Measurements from ENCODE around the gene CDC5L.

CDC5L gene

GRCh38 chr6:44373787-44374186, 13.7 kb upstream of the CDC5L start:
- DNase-seq (ENCODE audit: low spot score): no peak

GRCh38 chr6:44375071-44375470, 12.4 kb upstream of the CDC5L start:
- DNase-seq (ENCODE audit: low spot score): no peak

DNA sequence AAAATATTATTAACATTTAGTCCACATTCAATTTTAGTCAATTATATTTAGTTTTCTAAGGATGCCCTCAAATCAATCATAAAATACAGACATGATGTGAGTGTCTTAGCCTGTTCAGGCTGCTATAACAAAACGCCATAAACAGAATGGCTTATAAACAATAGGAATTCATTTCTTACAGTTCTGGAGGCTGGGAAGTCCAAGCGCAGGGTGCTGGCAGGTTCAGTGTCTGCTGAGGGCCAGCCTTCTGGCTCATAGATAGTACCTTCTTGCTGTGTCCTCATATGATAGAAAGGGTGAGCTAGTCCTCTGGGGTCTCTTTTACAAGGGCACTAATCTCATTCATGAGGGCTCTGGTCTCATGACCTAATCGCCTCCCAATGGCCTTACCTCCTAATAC, 10.0 kb upstream of the CDC5L start:
- no peak for DNase-seq (ENCODE audit: low spot score)

- DNase-seq (ENCODE audit: low spot score): no peak
Observed at GRCh38 chr6:44377971-44378370, 9.5 kb upstream of the CDC5L start.

DNA sequence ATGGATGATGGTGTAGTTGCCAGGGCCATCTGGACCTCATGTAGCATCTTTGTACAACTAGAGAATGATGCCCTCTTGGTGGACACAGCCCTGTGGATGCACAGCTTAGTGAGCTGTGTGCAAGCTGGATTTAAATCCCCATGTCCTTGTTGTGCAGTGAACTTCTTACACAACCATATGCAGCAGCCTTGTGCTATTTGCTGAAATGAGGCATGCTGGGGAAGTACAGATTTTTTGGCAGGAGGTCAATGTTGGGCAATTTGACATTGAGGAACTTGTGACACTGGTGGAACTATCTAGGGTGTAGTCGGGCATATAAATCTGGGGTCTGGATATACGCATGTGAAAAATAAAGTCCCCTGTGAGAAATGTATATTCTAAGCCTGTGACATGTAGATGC, 5.8 kb upstream of the CDC5L start:
- DNase-seq (ENCODE audit: low spot score): no peak

DNA sequence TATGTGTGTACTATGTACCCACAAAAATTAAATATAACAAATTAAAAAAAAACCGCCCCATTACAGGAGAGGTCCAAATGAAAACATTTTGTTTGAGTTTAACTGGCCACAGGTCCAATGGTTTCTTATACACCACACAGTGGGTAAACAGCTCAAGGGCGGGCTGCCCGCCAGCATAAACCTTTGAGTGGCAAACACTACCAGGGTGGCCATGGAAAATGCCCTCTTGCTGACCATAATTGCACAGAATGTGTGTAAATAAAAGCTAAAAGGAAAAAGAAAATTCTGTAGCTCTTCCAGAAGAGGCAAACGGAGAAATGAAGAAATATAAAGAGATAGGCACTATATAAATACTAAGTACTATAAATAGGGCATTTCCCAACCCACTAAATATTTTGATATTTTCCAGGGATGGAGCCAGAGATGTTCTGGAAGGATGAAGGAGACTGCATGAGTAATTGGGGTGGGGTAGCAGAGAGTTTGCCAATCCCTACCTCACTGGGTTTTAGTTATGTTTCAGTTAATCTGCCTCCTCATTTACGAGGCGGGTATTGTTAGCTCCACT, 1.1 kb upstream of the CDC5L start:
- no peak for DNase-seq (ENCODE audit: low spot score)

GRCh38 chr6:44386929-44387345, 569 bp upstream of the CDC5L start:
- DNase-seq (ENCODE audit: low spot score): no peak

- no peak for DNase-seq (ENCODE audit: low spot score)
Observed at GRCh38 chr6:44388135-44388487, 605 bp downstream of the CDC5L start.

DNA sequence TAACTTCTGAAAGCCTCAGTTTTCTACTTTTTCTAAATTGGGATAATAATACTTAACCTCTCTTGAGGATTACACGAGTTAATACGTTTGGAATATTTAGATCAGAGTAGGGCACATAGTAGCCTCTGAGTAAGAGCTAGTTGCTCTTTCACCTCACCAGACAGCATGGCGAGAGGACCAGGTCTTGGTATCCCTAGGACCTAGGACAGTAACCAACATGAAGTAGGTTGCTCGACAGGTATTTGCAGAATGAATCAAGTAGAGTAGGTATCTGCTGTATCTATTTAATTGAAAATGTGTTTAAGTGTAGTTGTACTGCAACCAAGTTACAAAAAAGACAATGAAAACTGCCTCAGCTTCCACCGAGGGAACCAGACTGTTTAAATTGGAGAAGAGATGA, 1.4 kb downstream of the CDC5L start:
- DNase-seq (ENCODE audit: low spot score): no peak

DNA sequence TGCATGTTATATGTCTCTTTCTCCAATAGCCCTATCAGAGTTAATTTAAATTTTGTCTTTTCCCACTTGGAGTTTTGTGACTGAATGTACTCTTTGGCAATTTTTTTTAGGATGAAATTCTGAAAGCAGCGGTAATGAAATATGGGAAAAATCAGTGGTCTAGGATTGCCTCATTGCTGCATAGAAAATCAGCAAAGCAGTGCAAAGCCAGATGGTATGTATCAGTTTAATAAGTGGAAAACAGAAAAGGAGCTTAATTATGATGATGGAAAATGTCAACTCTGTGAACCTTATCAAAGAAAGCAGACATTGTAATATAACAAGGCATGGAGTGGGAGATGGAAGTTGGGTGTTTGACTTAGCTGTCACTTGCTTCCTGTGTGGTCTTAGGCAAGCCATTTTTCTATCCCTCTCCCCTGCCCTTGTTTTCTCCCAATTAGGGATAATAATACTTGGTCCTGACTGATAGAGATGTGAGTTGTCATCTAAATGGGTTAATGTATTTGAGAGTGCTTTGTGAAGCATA, 2.7 kb downstream of the CDC5L start:
- no peak for DNase-seq (ENCODE audit: low spot score)

DNA sequence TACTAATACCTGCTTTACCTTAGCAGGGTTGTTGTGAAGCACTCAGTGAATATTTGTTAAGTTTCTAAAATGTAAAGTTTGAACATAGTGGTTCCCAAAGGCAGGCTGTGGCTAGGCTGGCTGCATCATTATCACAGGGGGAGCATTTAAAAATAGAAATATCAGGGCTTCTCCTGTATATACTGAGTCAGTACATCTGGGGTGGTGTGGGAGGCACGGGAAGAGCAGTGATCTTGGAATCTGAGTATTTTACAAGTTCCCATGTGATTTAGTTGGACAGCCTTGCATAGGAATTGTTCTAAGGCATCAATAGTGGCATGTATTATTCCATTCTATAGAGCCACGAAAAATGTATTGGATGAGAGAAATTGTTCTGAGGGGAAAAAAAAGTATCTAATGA, 8.0 kb downstream of the CDC5L start:
- DNase-seq (ENCODE audit: low spot score): no peak

GRCh38 chr6:44396968-44397367, 9.5 kb downstream of the CDC5L start:
- DNase-seq (ENCODE audit: low spot score): no peak

DNA sequence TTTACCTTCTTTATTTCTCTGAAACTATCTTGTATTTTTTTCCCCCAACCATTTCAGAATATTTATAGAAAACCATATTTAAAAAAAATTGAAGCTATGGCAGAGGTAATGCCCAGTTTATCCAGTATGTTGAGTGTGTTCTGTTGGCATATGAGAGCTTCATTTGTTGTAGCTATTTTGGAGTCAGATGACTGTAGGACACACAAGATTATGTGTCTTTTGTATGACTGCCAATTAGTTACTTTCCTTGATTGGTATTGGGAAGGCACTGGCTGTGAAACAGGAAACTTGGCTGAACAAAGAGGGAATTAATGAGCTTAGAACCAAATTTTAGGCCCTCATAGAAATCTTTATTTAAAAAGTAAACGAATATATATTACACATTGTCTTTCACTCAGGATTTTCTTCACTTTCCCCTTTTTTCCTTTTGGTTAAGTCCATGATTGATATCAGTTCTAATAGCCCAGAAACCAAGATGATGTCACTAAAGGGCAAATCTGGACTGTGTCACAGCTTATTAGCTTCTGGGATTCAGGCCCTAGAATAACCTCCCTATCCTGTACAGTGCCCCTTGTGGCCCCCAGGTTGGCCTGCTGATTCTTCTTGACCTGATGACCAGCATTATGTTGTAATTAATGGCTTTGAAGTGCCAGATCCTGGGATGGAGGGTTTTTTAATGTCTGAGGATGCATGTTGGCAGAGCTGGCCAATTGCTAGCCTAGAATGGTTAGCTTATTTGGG, 10.1 kb downstream of the CDC5L start:
- DNase-seq (ENCODE audit: low spot score): no peak

GRCh38 chr6:44399991-44400390, 12.5 kb downstream of the CDC5L start:
- peak; percentile 15 for DNase-seq (ENCODE audit: low spot score)

DNA sequence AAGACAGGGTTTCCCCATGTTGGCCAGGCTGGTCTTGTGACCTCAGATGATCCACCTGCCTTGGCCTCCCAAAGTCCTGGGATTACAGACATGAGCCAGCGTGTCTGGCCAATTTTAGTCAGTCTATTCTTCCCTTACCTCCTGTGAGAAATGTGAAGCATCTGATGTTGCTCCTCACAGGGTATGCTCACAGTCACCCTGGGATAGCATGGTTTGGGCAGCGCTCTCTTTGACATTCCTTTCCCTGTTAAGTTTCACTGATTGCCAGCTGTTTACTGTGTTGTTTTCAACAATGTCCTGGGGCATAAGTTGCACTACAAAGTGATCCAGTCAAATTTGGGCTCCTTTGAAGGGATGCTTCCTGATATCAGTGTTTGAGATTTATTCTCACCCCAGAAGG, 13.1 kb downstream of the CDC5L start:
- DNase-seq (ENCODE audit: low spot score): no peak

GRCh38 chr6:44401138-44401537, 13.6 kb downstream of the CDC5L start:
- no peak for DNase-seq (ENCODE audit: low spot score)

DNA sequence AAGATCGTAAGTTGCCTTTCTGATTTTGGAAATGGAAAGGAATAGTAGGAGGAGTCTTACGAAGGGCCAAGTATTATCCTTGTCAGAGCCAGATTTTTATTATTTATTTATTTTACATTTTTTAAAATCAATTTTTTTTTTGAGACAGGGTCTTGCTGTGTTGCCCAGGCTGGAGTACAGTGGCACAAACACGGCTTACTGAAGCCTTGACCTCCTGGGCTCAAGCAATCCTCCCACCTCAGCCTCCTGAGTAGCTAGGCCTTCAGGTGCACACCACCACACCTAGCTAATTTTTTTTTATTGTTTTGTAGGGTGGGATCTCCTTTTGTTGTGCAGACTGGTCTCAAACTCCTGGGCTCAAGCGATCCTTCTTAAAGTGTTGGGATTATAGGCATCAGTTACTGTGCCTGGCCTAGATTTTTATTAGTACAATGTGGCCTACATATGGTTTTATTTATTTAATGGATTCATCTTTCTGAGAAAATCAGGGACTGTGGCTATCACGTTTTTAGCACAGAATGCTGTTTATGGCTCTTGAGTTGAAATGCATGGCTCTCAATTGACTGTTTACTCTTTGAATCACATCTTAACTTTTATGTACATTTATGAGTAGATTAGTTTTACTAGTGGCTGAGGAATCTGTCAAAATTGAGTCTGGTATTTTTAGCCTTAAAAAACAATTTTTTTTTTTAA, 16.7 kb downstream of the CDC5L start:
- no peak for DNase-seq (ENCODE audit: low spot score)

- no peak for DNase-seq (ENCODE audit: low spot score)
Observed at GRCh38 chr6:44404715-44405099, 17.2 kb downstream of the CDC5L start.

GRCh38 chr6:44407951-44408670, 20.6 kb downstream of the CDC5L start:
- DNase-seq (ENCODE audit: low spot score): no peak

DNA sequence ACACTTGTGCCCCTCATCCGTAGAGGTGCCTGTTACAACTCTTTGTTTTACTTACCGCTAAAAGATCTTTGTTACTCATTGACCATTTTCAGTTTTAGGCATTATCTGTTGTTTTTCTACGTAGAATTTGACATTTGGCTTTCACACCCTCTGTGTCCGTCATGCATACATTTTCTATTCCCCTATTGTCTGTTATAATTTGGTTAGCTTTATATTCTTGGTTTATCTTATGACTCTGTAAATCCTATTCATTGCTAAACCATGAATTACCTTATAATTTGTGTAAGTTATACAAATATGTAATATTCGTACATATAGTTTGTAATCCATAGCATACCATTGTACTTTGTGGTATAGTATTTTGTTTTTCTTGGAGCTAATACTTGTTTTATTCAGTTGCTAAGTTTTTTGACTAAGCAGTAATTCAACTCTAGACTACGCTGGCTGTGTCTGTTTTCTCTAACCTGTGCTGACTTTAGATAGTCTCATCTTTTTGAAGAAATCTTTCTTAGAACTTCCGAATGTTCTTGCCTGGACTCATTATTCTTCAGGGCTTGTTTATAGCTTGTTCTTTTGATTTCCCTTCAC, 21.8 kb downstream of the CDC5L start:
- DNase-seq (ENCODE audit: low spot score): no peak

DNA sequence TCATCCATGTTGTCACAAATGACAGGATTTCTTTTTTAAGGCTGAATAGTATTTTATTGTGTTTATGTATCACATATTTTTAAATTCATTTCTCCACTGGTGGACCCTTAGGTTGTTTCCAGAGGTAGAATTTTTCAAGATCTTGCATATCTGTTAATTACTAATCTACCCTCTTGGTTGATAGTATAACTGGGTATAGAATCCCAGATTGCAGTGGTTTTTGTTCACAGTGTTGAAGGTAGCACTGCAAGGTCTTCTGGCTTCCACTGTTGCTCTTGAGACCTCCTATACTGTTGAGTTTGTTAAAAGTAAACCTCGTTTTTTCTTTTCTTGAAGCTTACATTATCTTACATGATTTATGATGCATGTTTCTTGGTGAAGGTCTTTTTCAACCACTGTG, 22.9 kb downstream of the CDC5L start:
- DNase-seq (ENCODE audit: low spot score): no peak

GRCh38 chr6:44411141-44411540, 23.6 kb downstream of the CDC5L start:
- DNase-seq (ENCODE audit: low spot score): no peak

Measured in activated CD4-positive, alpha-beta T cell treated with anti-CD3 and anti-CD28 coated beads, Interleukin-2, Interleukin-4, amounts not matched to agents 100 ng/mL and 50 ng/mL, durations not matched to agents 16 hours and 8 hours (primary cell).